Osteoblast (primary cell): Measurements from ENCODE around the gene GRM8. TPM values are rescaled to one million over a fixed set of nuclear protein-coding genes. Genes with fewer than 3 reads are reported as not detected.

Source experiments
- DNase-seq: peaks from one replicate; pipeline ENCODE4 v3.0.0; 2011; ENCODE audit warnings: low spot score, mixed read lengths; ENCODE audit not compliant: insufficient read length; ENCODE audit errors: missing footprints
- H2AFZ ChIP-seq: 2 replicates; pipeline ENCODE4 v1.6.0; 2011; ENCODE audit warnings: mild to moderate bottlenecking, low read length
- H3K27ac ChIP-seq: 2 replicates; pipeline ENCODE4 v1.5.1; 2011; ENCODE audit warnings: mild to moderate bottlenecking, low read depth, low read length, moderate library complexity
- H3K27me3 ChIP-seq: 2 replicates; pipeline ENCODE4 v1.6.0; 2012; ENCODE audit warnings: mild to moderate bottlenecking, control low read depth, inconsistent platforms, low read length, moderate library complexity; ENCODE audit not compliant: insufficient read depth
- H3K36me3 ChIP-seq: 2 replicates; pipeline ENCODE4 v1.5.1; 2011; ENCODE audit warnings: mild to moderate bottlenecking, low read length, control low read depth, moderate library complexity; ENCODE audit not compliant: insufficient read depth
- H3K4me1 ChIP-seq: 2 replicates; pipeline ENCODE4 v1.5.1; 2011; ENCODE audit warnings: mild to moderate bottlenecking, low read length, control low read depth, moderate library complexity; ENCODE audit not compliant: insufficient read depth
- H3K4me2 ChIP-seq: 2 replicates; pipeline ENCODE4 v1.6.0; 2011; ENCODE audit warnings: mild to moderate bottlenecking, low read length; ENCODE audit not compliant: insufficient read depth
- H3K4me3 ChIP-seq: fragments of 200-600 bp; sonication (generic); 3 replicates; pipeline ENCODE4 v1.5.1; 2012; ENCODE audit warnings: mild to moderate bottlenecking, low read length, inconsistent platforms; ENCODE audit not compliant: insufficient read depth
- H3K79me2 ChIP-seq: 2 replicates; pipeline ENCODE4 v1.6.0; 2012; ENCODE audit warnings: mild to moderate bottlenecking, low read length, control low read depth, inconsistent platforms; ENCODE audit not compliant: insufficient read depth
- H3K9me3 ChIP-seq: 2 replicates; pipeline ENCODE4 v1.5.1; 2011; ENCODE audit warnings: low read depth, low read length, control low read depth
- H4K20me1 ChIP-seq: 2 replicates; pipeline ENCODE4 v1.6.0; 2012; ENCODE audit warnings: mild to moderate bottlenecking, low read length, control low read depth; ENCODE audit not compliant: insufficient read depth
- total RNA-seq: library from RNA; depleted of rRNA; stranded (reverse); fragments of >200 nt; gene quantifications from 2 replicates; pipeline ENCODE4 v1.2.3, GENCODE V29; 2012
- TF ChIP-seq, protein P1 (sequence below): IDR thresholded peaks from 2 replicates; pipeline ENCODE4 v1.5.1; 2011; ENCODE audit warnings: mild to moderate bottlenecking, low read depth, low read length, moderate library complexity; ENCODE audit errors: extremely low read depth

The GRM8 gene
- total RNA-seq, 1 donor = not detected

DNA sequence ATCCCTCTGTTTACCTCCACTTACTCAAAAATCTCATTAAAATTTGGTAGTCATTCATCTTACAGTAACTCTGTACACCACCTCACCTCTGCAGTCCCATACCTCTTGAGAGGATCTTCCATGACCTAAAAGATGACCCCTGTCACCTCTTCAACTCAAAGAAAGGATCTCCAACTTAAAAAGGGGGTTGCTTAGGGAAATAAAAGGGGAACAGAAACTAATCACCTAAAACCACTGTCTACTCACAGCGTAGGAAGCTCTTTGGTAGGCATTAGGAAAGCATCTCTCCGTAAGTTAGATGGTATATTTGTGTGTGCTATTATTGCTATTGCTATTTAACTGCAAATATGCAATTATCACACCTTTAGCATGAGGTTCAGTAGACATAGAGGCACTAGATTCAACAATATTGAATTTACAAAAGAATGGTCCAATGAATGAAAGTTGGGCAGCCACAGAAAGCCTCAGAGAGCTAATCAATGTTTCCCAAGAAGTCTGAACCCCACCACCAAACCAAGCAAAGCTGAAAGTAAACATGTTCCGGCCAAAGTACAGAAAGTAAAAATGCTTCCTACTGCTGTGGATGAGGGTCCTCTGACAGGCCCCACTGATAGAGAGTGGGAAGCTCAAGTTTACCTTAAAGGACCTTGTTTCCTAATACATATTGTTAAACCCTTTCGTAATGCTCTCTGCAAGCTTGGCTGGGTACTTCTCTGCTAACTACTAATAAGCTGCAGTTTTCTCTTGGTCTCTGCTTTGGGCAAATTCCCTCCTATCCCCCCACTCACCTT, 105.8 kb downstream of the GRM8 start:
- TF ChIP-seq, protein P1, sequence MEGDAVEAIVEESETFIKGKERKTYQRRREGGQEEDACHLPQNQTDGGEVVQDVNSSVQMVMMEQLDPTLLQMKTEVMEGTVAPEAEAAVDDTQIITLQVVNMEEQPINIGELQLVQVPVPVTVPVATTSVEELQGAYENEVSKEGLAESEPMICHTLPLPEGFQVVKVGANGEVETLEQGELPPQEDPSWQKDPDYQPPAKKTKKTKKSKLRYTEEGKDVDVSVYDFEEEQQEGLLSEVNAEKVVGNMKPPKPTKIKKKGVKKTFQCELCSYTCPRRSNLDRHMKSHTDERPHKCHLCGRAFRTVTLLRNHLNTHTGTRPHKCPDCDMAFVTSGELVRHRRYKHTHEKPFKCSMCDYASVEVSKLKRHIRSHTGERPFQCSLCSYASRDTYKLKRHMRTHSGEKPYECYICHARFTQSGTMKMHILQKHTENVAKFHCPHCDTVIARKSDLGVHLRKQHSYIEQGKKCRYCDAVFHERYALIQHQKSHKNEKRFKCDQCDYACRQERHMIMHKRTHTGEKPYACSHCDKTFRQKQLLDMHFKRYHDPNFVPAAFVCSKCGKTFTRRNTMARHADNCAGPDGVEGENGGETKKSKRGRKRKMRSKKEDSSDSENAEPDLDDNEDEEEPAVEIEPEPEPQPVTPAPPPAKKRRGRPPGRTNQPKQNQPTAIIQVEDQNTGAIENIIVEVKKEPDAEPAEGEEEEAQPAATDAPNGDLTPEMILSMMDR = no peak
- Histone ChIP-seq H3K27ac (no peak overlapping the region), H3K9me3 (no peaks in the 10 kb centered on the region), H4K20me1 (no peaks in the 10 kb centered on the region), H3K79me2 (no peaks in the 10 kb centered on the region), H3K4me1 (no peaks in the 10 kb centered on the region), H3K36me3 (no peaks in the 10 kb centered on the region), H3K27me3 (no peaks in the 10 kb centered on the region), H2AFZ (no peak overlapping the region), H3K4me2 (no peak overlapping the region), H3K4me3 (no peak overlapping the region)
- DNase-seq = no peak

DNA sequence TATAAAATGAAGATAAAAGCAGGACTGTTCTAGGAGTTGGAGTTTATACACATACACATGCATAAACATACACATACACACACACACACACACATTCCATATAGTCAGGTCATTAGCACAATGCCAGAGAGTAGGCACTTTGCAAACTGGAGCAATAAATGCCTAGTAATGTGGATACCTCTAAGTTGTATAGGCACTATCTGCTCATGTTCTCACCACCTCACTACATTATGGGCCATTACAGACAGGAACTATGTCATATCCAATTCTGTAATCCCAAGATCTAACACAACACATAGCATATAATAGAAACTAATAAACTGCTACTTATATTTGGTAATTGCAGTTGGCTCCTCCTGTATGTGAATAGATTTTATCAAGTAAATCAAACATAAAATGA, 115.6 kb downstream of the GRM8 start:
- no peaks in the 10 kb centered on the region for H3K9me3 ChIP-seq
- no peaks in the 10 kb centered on the region for H4K20me1 ChIP-seq
- H3K4me2 ChIP-seq = no peak overlapping the region
- H3K36me3 ChIP-seq = no peaks in the 10 kb centered on the region
- TF ChIP-seq, protein P1 = no peak
- no peak overlapping the region for H3K27ac ChIP-seq
- no peak overlapping the region for H2AFZ ChIP-seq
- H3K4me3 ChIP-seq = no peak overlapping the region
- no peaks in the 10 kb centered on the region for H3K4me1 ChIP-seq
- no peak for DNase-seq
- H3K27me3 ChIP-seq = no peaks in the 10 kb centered on the region
- no peaks in the 10 kb centered on the region for H3K79me2 ChIP-seq

DNA sequence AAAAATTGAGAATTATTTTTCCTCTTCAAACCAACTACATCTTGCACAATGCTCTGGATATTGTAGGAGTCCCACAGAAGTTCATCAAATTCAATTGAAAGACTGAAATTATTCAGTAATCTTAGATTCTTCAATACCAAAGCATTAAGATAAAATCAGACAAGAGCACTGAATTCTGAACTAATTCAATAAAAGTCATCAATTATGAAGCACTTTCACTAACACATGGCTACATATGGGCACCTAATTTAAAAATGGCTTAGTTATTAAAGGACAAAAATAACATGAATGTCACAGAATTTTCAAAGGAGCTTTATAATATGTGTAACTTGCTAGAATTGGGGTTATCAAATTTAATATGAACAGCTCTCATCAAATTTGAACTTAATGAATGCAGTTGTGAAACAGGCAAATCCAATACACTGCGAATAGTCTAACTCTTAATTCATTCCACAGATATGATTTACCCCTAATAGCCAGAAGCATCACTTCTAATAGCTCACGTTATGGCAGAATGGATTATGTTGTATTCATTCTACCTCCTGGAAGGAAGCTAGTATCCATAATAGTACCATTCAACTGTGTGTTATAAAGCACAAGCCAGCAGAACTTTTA, 116.8 kb downstream of the GRM8 start:
- Histone ChIP-seq H3K79me2 (no peaks in the 10 kb centered on the region), H3K36me3 (no peaks in the 10 kb centered on the region), H3K4me2 (no peak overlapping the region), H3K4me3 (no peak overlapping the region), H3K27ac (no peak overlapping the region), H3K9me3 (no peaks in the 10 kb centered on the region), H3K4me1 (no peaks in the 10 kb centered on the region), H2AFZ (no peak overlapping the region), H3K27me3 (no peaks in the 10 kb centered on the region), H4K20me1 (no peaks in the 10 kb centered on the region)
- TF ChIP-seq, protein P1 = no peak
- DNase-seq = no peak

DNA sequence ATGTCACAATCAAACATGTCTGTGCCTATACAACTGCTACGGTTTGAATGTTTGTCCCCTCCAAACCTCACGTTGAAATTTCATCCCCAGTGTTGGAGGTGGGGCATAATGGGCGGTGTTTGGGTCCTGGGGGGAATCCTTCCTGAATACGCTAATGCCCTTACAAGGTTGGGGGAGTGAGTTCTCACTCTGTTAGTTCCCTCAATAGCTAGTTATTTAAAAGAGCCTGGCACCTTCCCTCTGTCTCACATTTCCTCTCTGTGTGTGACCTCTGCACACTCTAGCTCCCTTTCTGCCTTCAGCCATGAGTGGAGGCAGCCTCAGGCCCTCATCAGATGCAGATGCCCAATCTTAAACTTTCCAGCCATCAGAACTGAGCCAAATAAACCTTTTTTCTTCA, 129.5 kb downstream of the GRM8 start:
- Histone ChIP-seq H3K79me2 (no peaks in the 10 kb centered on the region), H3K27ac (no peak overlapping the region), H3K36me3 (no peaks in the 10 kb centered on the region), H3K27me3 (no peaks in the 10 kb centered on the region), H3K4me2 (no peak overlapping the region), H3K4me1 (no peaks in the 10 kb centered on the region), H4K20me1 (no peaks in the 10 kb centered on the region), H2AFZ (no peak overlapping the region), H3K9me3 (no peaks in the 10 kb centered on the region), H3K4me3 (no peak overlapping the region)
- no peak for DNase-seq
- TF ChIP-seq, protein P1 = no peak
